Endothelial cell of umbilical vein (primary cell): Measurements from ENCODE around the gene CLEC5A.

Source experiments
- CTCF ChIP-seq, 2 donors: IDR thresholded peaks; 1 replicate in 1 of 2; 2 replicates in 1 of 2; pipeline ENCODE4 v1.5.1; 2011; ENCODE audit warnings: low read length in 2 of 2, mild to moderate bottlenecking in 2 of 2, moderate library complexity in 2 of 2, control low read depth in 1 of 2, inconsistent platforms in 1 of 2, low read depth in 1 of 2; ENCODE audit not compliant: insufficient read depth in 1 of 2; ENCODE audit errors: extremely low read depth in 1 of 2
- EZH2 ChIP-seq: IDR thresholded peaks from 2 replicates; pipeline ENCODE4 v1.6.1; 2012; ENCODE audit warnings: borderline replicate concordance, low read depth, mild to moderate bottlenecking, moderate library complexity, low read length, inconsistent platforms; ENCODE audit not compliant: severe bottlenecking
- FOS ChIP-seq: IDR thresholded peaks from 2 replicates; pipeline ENCODE4 v1.6.1; 2011; ENCODE audit warnings: mild to moderate bottlenecking, low read length, moderate library complexity, borderline replicate concordance; ENCODE audit not compliant: insufficient read depth
- JUN ChIP-seq: IDR thresholded peaks from 2 replicates; pipeline ENCODE4 v1.6.1; 2011; ENCODE audit warnings: borderline replicate concordance, low read depth; ENCODE audit not compliant: insufficient read length, insufficient read depth
- MAX ChIP-seq: IDR thresholded peaks from 2 replicates; pipeline ENCODE4 v1.6.1; 2011; ENCODE audit not compliant: insufficient read depth, insufficient read length
- MYC ChIP-seq: IDR thresholded peaks from one replicate; pipeline ENCODE4 v1.6.1; 2011; ENCODE audit warnings: mild to moderate bottlenecking, low read depth, low read length
- POLR2A ChIP-seq: IDR thresholded peaks from 2 replicates; pipeline ENCODE4 v1.6.1; 2012; ENCODE audit warnings: low read depth, mild to moderate bottlenecking, control low read depth, low read length
- POLR2AphosphoS5 ChIP-seq: IDR thresholded peaks from 2 replicates; pipeline ENCODE4 v1.6.1; 2012; ENCODE audit warnings: low read depth, mild to moderate bottlenecking, control low read depth, low read length, moderate library complexity; ENCODE audit not compliant: insufficient read depth

- TF ChIP-seq CTCF (IDR thresholded peaks at IDR 0.05; ENCODE audit: extremely low read depth in 1 of 2, insufficient read depth in 1 of 2, low read depth in 1 of 2, low read length in 2 of 2) (no peak), MYC (no peak), POLR2A (no peak), EZH2 (no peak), JUN (no peak), POLR2AphosphoS5 (no peak), FOS (no peak), MAX (no peak)
These were observed 18.5 kb downstream of the CLEC5A start for GRCh38 chr7:141928146-141928844.
